Activated CD8-positive, alpha-beta memory T cell treated with anti-CD3 and anti-CD28 coated beads for 24 hours (primary cell): ENCODE results near the gene SAT1.

Source experiments
- DNase-seq: peaks from one replicate; pipeline ENCODE4 v3.0.0-alpha.2; 2020

SAT1 gene

DNA sequence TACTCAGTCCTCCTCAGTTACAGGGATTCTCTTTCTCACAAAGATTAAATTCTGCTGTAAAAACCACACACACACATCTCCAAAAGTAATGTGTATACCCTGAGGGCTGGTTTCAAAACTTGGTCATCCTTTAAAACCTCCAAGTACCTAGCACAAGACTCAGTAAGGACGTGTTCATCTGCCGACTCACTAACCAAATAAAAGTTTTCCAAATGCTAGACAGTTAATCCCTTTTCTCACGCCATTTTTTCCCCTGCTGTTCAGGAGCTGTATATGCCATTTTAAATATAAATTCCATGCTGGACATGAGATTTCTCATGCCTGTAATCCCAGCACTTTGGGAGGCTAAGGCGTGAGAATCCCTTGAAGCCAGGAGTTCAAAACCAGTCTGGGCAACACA, 3.9 kb upstream of the SAT1 start:
- DNase-seq, result no peak

GRCh38 chrX:23782455-23782854, 518 bp upstream of the SAT1 start:
- no peak for DNase-seq

DNA sequence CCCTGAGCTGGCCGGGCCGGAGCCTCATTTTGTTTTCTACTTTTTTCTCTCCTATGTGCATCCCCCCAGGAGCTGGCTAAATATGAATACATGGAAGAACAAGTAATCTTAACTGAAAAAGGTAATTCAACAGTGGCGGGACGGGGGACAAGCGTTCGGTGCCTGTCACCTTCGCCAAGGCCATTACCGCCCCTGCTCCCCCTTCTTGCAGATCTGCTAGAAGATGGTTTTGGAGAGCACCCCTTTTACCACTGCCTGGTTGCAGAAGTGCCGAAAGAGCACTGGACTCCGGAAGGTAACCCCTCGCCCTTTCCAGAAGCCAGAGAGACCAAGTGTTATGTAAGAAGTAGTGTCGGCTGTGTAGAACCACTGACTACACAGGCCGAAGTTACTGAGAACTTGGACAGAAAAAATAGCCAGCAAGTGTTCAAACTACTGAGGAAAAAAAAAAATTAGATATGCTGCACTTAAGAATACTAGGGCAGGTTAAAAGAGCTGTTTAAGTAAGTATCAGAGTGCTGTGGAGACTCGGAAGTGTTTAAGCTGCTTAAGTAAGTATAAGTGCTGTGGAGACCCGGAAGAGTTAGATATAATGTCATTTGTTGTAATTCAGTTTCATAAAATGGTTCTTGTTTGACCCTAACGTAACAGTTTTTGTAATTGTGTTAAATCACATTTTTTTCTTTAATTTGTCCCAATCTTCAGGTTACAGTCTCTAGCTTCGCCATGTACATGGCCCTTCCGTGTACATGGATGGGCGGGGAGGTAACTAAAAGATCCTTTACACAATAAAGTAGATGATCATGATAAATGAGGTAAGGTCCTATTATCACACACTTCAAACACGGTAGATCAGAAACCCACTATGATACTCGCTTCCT, 856 bp downstream of the SAT1 start:
- DNase-seq, result peak; percentile 59

DNA sequence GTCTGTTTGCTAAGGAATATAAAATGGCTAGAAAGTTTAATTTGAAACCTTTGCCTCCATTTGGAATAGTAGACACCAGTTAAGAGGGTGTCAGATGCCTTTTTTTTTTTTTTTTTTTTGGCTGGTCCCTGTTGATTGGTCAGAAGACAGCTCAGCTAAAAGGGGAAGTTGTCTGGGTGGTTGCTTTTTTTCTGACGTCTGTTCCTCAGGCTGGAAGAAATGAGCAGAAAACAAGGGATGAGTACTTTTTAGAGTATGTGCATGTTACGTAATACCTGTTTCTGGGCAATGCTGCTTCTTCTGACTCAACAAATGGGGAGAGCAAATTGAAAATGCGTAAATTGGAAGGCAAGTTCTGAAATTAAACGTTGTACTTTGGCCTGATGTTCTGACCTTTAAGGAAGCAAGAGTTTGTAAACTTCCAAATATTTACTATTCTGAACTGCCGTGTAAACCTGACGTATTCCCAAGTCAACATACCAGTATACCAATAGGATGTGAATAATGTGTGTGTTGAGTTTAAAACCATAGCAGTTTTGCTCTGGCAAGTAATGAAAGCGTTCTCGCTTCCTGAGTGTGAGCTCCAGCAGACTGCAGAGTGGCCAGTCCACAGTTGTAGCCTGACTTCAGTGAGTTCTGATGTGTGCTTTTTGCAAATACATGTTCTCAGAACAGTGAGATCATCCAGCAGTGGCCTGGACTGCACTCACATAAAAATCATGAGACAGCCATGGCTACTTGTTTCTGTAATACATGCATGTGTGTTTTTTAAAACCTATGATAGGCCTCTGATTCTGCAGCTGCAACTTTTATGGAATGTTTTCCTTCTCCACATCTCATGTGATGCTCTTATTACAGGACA, 1.7 kb downstream of the SAT1 start:
- DNase-seq, result no peak

GRCh38 chrX:23785580-23785979, 2.6 kb downstream of the SAT1 start:
- no peak for DNase-seq

DNA sequence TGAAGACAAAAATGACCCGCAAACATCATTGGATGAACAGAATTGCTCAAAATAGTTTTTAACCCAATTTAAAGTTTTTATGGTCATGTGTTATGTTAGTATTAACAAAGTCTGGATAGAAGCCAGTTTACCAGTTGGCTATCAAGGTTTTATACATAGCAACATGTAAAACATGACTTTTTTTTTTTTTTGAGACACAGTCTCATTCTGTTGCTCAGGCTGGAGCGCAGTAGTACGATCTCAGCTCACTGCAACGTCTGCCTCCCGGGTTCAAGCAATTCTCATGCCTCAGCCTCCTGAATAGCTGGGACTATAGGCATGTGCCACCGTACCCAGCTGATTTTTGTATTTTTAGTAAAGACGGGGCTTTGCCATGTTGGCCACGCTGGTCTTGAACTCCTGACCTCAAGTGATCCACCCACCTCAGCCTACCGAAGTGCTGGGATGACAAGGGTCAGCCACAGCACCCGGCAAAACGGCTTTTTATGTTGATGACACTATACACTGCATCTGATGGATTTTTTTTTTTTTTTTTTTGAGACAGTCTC, 3.4 kb downstream of the SAT1 start:
- no peak for DNase-seq

GRCh38 chrX:23787745-23788118, 4.8 kb downstream of the SAT1 start:
- no peak for DNase-seq

DNA sequence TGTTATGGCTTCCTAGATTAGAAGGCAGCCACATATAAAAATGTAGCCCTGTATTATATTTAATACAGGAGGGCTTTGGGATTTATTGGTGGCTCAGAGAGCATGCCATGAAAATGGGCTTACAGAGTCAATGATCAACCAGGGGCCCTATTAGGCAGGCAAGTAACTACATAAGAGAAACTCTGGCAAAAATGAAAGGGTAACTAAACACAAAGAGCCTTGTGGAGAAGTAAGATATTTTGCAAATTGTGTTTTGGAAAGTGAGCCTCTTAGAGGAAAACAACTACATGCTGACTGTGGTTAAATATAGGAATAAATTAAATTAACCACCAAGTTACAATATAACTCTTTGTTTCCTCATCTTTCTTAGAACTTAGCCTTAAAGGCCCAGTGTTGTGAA, 5.5 kb downstream of the SAT1 start:
- DNase-seq, result no peak

GRCh38 chrX:23788946-23789345, 6.0 kb downstream of the SAT1 start:
- DNase-seq, result no peak

GRCh38 chrX:23789386-23790154, 6.6 kb downstream of the SAT1 start:
- DNase-seq, result no peak

- no peak for DNase-seq
Measured at GRCh38 chrX:23790155-23790497, 7.2 kb downstream of the SAT1 start.

DNA sequence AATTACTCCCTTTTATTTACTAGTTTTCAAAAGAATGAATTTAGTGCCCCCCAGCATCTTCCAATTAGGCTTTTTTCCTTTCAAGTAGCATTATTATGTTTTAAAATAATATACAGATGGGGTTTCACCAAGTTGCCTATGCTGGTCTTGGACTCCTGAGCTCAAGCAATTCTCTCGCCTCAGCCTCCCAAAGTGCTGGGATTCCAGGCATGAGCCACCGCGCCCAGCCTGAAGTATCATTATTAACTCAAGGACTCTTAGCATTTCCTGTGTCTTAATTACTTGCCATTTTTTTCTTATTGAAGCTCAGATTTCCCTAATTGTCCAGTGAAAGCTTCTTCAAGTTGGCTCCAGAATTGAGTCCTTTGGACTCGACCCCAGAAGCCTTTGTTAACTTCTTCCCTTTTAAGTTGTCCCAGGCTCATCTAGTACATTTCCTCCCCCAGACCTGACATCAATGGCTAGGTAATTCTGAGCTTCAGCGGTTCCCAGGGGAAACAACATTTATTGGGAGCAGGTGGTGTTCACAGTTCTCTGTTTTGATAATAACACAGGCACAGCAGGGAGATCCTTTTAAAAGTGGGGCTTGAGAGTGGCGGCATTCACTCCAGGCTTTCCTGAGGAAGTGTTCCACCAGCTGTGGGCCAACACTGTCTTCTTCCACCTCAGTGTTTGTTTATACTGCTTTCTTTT, 10.0 kb downstream of the SAT1 start:
- no peak for DNase-seq

GRCh38 chrX:23795221-23795620, 12.2 kb downstream of the SAT1 start:
- no peak for DNase-seq

DNA sequence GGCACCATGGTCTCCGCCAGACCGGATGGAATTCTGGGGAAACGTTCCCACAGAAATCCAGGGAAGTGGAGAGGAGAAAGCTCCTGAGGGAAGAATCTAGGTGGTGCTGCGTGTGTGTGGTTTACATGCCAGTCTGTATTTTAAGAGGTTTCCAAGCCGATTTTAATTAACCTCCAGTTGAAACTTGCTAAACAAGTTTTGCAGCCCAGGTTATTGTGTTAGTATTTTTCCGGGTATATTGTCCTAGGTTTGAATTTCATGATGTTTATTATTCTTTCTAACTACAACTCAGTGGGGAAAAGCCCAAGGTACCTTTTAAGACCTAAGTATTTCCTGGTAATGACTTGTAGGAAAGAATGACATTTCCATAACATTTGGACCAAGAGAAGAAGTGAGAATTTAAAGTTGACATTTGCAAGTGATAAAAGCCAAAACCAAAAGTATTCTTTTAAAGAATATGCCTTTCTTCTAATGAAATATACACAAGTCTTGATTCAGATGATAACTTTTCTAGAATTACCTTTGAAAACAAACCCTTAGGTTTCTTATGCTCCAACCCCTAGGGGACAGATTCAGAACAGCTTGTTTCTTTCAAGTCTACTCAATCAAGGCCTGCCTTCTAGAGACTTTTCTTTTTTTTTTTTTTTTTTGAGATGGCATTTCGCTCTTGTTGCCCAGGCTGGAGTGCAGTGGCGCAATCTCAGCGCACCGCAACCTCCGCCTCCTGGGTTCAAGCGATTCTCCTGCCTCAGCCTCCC, 14.6 kb downstream of the SAT1 start:
- no peak for DNase-seq

GRCh38 chrX:23799469-23800065, 16.6 kb downstream of the SAT1 start:
- no peak for DNase-seq

DNA sequence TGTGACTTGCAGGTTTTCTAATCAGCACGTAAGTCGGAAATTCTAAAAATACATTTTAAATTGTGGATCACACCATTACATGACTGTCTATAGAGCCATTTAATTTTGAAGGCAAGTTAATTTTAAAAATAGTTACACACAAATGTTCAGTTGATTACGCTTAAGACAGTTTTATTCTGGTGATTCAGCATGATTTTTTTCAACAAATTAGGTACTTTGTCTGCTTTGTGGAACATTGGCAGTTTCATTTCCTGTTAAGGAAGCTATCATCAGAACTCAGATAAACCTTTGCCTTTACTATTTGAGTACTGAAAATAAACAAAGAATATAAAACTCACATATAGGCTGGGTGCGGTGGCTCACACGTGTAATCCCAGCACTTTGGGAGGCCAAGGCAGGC, 19.5 kb downstream of the SAT1 start:
- no peak for DNase-seq

DNA sequence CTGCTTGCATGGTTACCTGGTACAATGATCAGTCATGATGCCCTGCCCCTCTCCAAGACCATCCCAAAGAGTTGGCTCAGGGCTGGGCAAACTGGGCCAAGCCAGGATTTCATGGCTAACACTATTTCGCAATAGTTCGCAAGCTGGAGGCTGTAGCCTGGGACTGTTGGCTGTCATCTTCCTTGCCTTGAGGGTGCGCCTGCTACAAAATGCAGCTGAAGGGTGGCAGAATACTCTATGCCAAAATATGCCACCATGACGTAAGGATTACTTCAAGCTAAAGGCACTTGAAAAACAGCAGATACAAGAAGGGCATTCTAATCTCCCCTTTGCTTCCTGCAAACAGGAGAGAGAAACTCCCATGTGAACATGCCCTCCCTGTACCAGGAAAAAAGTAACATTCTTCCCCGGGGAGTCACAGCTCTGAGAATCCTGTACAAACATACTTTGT, 21.0 kb downstream of the SAT1 start:
- DNase-seq, result no peak

- no peak for DNase-seq
Measured at GRCh38 chrX:23804578-23804977, 21.6 kb downstream of the SAT1 start.

DNA sequence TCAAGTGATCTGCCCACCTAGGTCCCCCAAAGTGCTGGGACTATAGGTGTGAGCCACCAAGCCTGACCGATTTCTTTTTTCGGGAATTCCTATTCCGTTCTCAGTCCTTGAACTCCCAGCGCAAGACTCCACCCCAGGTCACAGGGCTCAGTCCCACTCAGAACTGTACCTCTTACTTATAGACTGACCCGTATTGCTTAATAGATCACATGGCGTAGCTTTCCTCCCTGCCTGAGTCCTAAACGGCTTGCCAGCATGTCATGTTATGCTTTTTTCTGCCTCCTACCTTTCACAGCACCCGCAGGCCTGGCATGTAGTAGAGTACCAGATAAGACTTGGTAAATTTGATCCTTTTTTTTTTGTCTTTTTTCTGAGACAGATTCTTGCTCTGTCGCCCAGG, 22.4 kb downstream of the SAT1 start:
- no peak for DNase-seq

DNA sequence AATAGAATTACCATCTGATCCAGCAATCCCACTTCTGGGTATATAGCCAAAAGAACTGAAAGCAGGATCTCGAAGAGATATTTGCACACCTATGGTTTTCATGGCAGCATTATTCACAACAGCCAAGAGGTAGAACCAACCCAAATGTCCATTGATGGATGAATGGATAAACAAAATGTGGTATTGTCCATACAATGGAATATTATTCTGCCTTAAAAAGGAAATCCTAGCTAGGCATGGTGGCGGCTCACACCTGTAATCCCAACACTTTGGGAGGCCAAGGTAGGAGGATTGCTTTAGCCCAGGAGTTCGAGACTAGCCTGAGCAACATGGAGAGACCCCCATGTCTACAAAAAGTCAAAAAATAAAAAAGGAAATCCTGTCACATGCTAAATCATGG, 27.3 kb downstream of the SAT1 start:
- no peak for DNase-seq

DNA sequence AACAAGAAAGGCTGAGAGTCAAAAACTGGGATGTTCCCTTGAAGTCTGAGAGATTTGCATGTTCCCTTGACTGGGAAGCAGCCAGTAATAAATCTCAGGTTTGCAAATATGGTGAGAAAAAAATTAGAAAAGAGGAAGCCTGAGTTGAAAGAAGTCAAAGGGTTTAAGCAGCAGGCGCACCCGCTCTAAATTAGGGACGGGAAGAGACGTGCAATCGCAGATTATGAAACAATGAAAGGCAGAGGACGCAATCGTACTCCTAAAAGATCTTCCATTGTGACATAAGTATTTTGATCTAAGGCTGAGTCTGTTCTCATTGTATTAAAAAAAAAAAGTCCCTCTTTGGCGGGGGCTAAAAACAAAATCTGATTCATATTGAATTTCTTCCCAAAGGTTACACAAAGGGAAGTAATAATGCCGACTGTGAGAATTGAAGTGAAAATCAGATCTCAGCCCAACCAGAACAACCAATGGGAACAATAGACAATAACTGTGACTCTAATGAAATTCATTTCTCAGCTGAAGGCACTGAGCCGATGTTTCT, 28.2 kb downstream of the SAT1 start:
- no peak for DNase-seq
